ENCODE data around the gene TCFL5.
"Not testable (repeated sequence)": the region's sequence is repeated elsewhere in the genome, so short reads cannot be mapped to it uniquely, and the experiment has no call there.

The TCFL5 gene

GRCh38 chr20:62879275-62880146, 17.9 kb upstream of the TCFL5 start:
- no peak for DNase-seq

- no peak for DNase-seq
Observed at GRCh38 chr20:62878244-62879038, 16.8 kb upstream of the TCFL5 start.

GRCh38 chr20:62876902-62877816, 15.5 kb upstream of the TCFL5 start:
- DNase-seq: no peak

DNA sequence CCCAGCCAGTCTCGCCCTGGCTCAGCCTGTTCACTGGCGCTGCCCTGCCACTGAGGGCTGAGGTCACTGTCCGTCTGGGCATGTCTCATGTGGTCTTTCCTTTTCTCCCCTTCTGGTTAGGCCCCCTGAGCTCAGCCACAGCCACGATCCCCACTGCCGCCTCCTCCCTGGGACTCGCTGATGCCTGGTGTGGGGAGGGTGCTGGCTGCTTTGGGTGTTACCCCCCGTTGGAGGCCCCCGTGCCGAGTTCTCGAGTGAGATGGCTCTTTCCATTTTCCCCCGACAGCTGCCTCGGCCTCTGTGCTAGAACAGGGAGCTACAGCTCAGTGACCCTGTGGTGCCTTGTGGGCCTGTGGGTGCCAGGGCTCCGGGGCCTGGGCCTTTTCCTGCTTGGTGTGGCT, 14.9 kb upstream of the TCFL5 start:
- no peak for DNase-seq

DNA sequence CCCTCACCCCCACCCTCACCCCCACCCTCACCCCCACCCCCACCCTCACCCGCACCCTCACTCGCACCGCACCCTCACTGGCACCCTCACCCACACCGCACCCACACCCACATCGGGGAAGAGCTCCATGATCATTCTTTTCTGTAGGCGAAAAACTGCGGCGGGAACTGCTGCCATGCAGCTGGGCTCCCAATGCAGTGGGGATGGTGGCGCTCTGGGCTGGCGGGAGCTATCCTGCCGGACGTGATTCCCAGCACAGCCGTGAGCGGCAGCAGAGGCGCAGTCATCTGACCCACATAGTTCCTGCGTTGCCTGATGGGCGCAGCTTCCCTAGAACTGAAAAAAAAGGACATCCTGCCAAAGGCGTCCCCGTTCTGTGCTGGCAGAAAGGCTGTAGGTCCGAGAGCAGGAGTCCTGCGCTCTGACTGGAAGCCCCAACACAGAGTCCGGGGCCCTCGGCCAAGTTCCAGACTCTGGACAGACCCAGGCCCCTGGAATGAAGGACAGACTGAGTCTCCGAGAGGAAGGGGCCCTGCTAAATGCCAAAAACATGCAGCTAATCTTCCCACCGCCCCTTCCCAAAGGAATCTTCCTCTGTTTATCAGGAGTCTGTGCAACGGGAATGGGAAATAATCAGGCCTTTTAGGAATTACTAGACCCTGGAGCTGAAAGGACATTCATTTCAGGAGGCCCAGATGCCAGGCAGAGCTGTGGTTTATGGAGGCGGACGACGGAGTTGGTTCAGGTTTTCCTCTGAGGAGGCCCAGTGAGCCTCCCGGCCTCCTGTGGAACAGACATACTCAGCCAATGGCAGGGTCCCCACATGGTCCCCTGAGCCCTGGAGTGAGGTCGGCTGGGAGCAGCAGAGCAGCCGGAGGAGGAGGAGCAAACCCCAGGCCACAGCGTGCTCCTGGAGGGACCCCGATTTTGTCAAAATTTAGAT, 14.1 kb upstream of the TCFL5 start:
- peak; percentile 66 for DNase-seq

DNA sequence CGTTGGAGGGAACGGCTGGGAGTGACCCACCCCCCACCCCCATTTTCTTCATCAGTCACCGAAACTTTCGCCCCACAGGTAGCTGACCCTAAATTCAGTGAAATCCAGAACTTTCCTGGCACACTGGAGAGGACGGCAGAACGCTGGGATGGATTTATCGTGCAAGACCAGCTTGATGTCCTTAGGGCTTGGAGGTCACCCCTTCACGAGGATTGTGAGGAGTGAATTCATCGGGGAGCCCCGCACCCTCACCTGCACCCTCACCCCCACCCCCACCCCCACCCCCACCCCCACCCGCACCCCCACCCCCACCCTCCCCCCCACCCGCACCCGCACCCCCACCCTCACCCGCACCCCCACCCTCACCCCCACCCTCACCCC, 13.3 kb upstream of the TCFL5 start:
- no peak for DNase-seq

GRCh38 chr20:62873681-62874031, 12.0 kb upstream of the TCFL5 start:
- peak; percentile 69 for DNase-seq

DNA sequence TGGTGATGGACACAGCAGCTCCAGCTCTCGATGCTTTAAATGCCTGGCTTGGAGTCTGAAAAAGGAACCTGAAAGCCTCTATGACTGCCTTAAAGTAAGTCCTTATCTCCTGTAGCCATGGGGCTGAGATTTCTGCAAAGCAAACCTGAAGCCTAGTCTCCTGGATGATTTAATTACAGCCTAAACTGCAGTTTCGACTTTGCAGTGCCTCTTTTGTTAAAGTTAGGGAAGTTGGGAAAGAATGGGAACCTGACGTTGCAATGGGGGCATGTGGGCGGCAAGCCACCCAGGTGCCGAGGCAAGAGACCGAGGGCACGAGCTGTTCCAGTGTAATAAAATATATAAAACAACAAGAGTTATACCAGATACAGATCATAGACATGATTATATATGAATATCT, 11.7 kb upstream of the TCFL5 start:
- DNase-seq: no peak

DNA sequence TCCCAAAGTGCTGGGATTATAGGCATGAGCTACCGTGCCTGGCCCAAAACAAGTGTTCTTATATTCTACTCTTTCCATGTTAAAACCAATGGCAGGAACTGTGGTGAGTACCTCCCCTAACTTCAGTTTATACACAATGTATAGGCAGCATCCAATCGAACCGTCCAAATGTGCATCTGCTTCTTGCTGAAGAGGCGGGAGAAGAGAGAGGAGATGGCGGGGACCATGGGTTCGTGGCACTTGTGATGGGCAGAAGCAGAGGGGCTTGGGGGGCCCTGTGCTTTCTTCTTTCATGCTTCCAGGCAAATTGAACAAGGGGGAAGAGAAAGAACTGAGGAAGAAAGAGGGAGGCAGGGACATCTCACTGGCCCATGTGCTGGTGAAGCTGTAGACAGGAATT, 11.2 kb upstream of the TCFL5 start:
- DNase-seq: no peak

DNA sequence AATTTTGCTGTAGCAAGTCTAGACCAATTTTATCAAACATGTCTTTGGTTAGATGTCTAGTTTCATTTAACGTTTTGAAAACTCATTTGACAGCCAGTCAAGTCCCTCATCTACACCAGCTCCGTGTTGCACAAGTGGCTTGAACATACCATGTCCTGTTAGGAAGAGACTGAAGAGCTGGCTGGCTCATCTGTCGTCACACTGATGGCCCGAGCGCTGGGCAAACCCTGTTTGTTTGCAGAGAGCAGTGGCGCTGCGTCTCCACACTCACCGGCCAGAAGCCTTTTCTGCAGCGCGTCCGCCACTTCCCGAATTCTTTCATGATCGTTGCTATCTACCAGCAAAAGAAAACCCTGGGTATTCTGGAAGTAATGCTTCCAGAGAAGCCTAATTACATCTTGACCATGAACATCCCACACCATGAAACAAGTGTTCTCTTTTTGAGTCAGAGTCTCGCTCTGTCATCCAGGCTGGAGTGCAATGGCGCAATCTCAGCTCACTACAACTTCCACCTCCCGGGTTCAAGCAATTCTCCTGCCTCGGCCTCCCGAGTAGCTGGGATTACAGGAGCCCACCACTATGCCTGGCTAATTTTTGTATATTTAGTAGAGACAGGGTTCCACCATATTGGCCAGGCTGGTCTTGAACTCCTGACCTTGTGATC, 10.7 kb upstream of the TCFL5 start:
- DNase-seq: no peak

DNA sequence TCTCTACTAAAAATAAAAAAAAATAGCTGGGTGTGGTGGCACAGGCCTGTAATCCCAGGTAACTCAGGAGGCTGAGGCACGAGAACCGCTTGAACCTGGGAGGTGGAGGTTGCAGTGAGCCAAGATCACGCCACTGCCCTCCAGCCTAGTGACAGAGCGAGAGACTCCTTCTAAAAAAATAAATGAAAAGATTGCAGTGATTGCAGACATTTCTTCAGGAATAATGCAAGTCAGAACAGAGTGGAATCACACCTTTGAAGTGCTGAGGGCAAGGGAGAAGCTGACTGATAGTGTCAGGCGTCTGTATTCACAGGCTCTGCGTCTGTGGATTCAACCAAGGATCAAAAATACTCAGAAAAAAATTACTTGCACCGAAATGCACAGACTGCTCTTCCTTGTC, 2.6 kb upstream of the TCFL5 start:
- no peak for DNase-seq

DNA sequence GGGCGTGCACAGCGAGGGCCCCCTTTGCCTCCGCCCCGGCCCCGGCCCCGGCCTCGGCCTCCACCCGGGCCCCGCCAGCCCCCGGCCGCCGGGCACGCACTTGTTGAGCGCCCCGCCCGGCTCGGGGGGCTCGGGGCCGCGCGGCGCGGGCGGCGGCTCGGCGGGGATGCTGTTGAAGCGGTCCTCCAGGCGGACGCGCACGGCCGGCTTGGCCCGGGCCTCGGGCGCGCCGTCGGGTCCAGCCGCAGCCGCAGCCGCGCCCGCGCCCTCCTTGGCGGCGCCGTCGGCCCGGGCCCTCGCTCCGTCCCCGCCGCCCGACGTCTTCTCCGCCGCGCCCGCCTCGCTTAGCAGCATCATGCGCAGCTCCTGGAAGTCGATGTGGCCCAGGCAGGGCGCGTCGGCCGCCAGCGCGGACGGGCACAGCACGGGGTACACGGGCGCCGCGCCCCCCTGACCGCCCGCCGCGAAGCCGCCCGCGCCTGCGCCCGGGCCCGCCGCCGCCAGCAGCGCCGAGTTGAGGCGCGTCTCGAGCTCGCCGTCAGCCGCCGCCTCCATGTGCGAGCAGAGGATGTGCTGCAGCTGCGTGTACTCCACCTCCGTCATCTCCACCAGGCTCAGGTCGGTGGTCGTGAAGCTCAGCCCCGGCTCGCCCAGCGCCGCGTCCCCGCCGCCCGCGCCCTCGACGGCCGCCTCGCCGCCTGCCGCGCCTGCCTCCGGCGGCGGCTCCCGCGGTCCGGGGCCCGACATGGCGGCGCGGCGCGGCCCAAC, 514 bp downstream of the TCFL5 start:
- DNase-seq: peak; percentile 33

GRCh38 chr20:62860391-62860923, 1.2 kb downstream of the TCFL5 start:
- peak; percentile 41 for DNase-seq

- no peak for DNase-seq
Observed at GRCh38 chr20:62859721-62860120, 1.9 kb downstream of the TCFL5 start.

DNA sequence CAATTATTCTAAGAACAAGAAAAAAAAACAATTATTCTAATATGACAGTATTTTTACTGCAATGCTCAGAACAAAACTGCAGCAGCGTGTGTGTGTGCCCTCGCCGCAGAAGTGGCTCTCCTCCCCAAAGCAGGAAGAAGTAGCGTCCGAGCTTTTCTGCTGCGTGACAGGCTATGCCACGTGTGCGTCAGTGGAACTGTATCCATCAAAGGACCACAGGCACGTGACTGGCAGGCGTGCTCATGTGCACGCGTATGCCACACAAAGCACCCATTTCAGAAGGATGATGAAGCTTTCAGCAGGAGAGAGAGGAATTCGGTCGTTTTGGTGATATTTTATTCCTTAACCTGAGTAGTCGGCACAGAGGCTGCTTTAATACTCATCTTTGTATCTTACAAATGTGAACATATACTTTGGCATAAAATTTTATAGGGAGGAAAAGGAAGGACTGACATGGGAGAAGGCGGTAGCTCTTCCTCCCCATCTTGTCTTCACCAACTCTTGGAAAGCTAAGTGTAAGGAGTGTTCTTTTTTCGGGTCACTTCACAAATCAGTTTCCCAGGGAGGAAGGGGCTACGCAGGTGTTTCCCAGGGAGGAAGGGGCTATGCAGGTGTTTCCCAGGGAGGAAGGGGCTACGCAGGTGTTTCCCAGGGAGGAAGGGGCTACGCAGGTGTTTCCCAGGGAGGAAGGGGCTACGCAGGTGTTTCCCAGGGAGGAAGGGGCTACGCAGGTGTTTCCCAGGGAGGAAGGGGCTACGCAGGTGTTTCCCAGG, 3.4 kb downstream of the TCFL5 start:
- DNase-seq: no peak

- DNase-seq: no peak
Observed at GRCh38 chr20:62856931-62857619, 4.5 kb downstream of the TCFL5 start.

DNA sequence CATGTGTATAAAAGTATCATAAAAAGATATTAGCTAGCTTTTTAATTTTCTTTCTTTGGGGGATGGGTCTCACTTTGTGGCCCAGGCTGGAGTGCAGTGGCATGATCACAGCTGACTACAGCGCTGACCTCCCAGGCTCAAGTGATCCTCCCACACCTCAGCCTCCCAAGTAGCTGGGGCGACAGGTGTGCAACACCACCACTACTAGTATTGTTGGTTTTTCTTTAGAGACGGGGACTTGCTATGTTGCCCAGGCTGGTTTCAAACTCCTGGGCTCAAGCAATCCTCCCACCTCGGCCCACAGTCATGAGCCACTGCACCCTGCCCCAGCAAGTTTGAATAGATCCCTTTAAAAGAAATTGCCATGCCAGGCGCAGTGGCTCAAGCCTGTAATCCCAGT, 6.5 kb downstream of the TCFL5 start:
- no peak for DNase-seq

GRCh38 chr20:62854121-62854520, 7.5 kb downstream of the TCFL5 start:
- no peak for DNase-seq

GRCh38 chr20:62853304-62853703, 8.3 kb downstream of the TCFL5 start:
- not testable (repeated sequence) for DNase-seq

Data from hematopoietic multipotent progenitor cell treated with erythropoietin and hydrocortisone succinate and interleukin-3 and kit ligand, for 6 days (in vitro differentiated cells).